ENCODE measurements around the gene PRSS22. TPM values are rescaled to one million over a fixed set of nuclear protein-coding genes. Genes with fewer than 3 reads are reported as not detected.

PRSS22 gene
- total RNA-seq, 1 experiment from 2014 or later = not detected

DNA sequence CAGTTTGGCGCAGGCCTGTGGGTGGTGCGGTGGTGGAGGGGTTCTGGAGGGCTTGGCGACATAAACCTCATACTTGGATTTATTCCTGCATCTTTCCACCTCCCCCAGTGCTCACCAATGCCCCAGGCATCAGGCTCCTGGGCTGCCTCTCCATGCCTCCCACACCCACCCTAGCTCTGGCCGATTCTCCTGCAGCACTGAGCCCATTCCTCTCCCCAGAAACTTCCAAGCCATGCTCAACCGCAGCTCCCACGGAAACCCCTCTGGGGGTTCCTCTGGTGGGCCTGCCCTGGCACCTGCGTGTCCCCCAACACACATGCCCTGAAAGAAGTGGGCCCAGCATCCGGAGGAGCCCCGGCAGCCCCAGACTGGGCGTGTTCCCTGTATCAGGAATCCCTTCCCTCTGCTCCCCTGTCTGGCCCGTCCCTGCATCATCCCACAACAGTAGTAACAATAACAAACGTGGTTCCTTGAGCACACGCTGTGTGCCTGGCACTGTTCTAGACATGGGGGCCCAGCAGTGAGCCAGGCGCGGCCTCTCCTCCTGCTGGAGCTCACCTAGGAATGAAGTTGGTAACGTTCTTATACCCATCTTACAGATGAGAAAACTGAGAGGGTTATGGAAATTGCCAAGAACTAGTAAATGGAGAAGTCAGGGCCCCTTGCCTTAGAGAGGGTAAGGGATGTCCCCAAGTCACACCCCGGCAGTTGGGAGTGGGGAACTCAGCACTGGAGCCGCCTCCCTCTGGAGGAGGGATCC, 38.6 kb downstream of the PRSS22 start:
- no peak overlapping the region for H3K9ac ChIP-seq (ENCODE audit: low read length)
- H3K27me3 ChIP-seq (ENCODE audit: low read length) = no peaks in the 10 kb centered on the region
- no peaks in the 10 kb centered on the region for H3K9me3 ChIP-seq (ENCODE audit: low read length)
- H3K4me1 ChIP-seq (ENCODE audit: low read length) = no peaks in the 10 kb centered on the region
- no peaks in the 10 kb centered on the region for H4K20me1 ChIP-seq (ENCODE audit: insufficient read depth, low read depth, low read length)
- H3K9me2 ChIP-seq (replicated peaks; ENCODE audit: insufficient read depth, low read length) = no peaks in the 10 kb centered on the region
- H3K4me3 ChIP-seq (ENCODE audit: low read length) = no peak overlapping the region
- no peaks in the 10 kb centered on the region for H3K36me3 ChIP-seq (ENCODE audit: insufficient read depth, low read length)
- H3K27ac ChIP-seq (ENCODE audit: low read length) = no peak overlapping the region
- no peak overlapping the region for H2AFZ ChIP-seq (ENCODE audit: low read length)
- H3K4me2 ChIP-seq (ENCODE audit: low read depth, low read length, poor library complexity, severe bottlenecking) = no peak overlapping the region
- DNase-seq = no peak
- H3K79me2 ChIP-seq (ENCODE audit: low read length) = no peaks in the 10 kb centered on the region

DNA sequence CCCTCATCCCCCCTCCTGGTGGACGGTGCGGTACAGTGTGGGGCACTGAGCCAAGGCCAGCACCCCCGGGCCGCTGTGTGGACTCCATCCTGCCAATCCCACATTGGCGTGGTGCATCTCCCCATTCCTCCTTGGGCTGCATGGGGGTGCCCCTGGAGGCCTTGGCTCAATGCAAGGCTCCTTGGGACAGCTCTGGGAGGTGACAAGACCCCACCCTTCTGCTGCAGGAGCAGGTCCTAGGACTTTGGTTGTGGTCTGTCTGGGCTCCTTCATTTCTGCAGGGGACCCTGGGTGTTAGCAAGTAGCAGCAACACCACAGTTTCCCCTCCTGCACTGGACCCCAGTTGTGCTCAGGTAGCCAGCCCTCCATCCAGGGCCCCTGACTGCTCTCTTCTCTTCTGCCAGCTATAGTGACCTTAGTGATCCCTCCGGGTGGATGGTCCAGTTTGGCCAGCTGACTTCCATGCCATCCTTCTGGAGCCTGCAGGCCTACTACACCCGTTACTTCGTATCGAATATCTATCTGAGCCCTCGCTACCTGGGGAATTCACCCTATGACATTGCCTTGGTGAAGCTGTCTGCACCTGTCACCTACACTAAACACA, 39.6 kb downstream of the PRSS22 start:
- no peaks in the 10 kb centered on the region for H3K9me3 ChIP-seq (ENCODE audit: low read length)
- no peak for DNase-seq
- no peaks in the 10 kb centered on the region for H3K9me2 ChIP-seq (replicated peaks; ENCODE audit: insufficient read depth, low read length)
- H3K36me3 ChIP-seq (ENCODE audit: insufficient read depth, low read length) = no peaks in the 10 kb centered on the region
- H2AFZ ChIP-seq (ENCODE audit: low read length) = no peak overlapping the region
- no peak overlapping the region for H3K9ac ChIP-seq (ENCODE audit: low read length)
- no peaks in the 10 kb centered on the region for H3K27me3 ChIP-seq (ENCODE audit: low read length)
- H3K4me3 ChIP-seq (ENCODE audit: low read length) = no peak overlapping the region
- H3K27ac ChIP-seq (ENCODE audit: low read length) = no peak overlapping the region
- no peak overlapping the region for H3K4me2 ChIP-seq (ENCODE audit: low read depth, low read length, poor library complexity, severe bottlenecking)
- no peaks in the 10 kb centered on the region for H4K20me1 ChIP-seq (ENCODE audit: insufficient read depth, low read depth, low read length)
- no peaks in the 10 kb centered on the region for H3K79me2 ChIP-seq (ENCODE audit: low read length)
- H3K4me1 ChIP-seq (ENCODE audit: low read length) = no peaks in the 10 kb centered on the region

DNA sequence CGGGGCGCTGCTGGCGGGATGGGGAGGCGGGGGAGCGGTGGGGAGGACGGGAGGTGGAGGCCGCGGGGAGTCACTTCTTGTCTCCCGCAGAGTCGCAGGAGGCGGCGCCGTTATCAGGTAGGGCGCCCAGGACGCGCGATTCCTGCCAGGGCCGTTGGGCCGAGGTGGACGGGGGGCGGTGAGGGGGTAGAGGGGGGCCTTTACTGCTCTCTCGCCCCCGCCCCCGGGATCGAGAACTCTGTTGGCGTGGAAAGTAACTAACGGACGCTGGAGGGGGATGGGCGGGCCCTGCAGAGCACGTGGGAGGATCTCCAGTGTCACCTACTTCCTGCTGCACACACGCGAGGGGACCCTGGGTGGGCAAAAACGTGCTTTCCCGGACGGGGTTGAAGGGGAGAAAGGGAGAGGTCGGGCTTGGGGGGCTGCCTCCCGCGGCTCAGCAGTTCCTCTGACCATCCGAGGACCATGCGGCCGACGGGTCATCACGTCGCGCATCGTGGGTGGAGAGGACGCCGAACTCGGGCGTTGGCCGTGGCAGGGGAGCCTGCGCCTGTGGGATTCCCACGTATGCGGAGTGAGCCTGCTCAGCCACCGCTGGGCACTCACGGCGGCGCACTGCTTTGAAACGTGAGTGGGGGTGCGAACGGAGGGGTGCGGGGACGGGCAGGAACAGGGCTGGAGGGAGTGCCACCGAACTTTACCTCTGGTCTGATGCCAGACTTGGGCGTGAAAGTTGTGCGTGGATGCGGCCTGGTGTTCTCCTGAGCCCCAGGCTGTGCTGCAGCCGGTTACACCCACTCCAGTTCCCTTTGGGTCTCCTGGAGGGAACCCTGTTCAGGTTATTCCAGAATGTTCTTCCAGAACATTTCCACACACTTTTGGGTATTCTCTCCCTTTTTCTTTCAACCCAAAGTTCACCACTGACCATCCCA, 40.4 kb downstream of the PRSS22 start:
- H3K4me2 ChIP-seq (ENCODE audit: low read depth, low read length, poor library complexity, severe bottlenecking) = no peak overlapping the region
- no peaks in the 10 kb centered on the region for H3K9me2 ChIP-seq (replicated peaks; ENCODE audit: insufficient read depth, low read length)
- H3K79me2 ChIP-seq (ENCODE audit: low read length) = no peaks in the 10 kb centered on the region
- no peaks in the 10 kb centered on the region for H4K20me1 ChIP-seq (ENCODE audit: insufficient read depth, low read depth, low read length)
- H3K27me3 ChIP-seq (ENCODE audit: low read length) = no peaks in the 10 kb centered on the region
- DNase-seq = no peak
- H3K9me3 ChIP-seq (ENCODE audit: low read length) = no peaks in the 10 kb centered on the region
- no peak overlapping the region for H3K4me3 ChIP-seq (ENCODE audit: low read length)
- no peaks in the 10 kb centered on the region for H3K36me3 ChIP-seq (ENCODE audit: insufficient read depth, low read length)
- no peak overlapping the region for H3K27ac ChIP-seq (ENCODE audit: low read length)
- H2AFZ ChIP-seq (ENCODE audit: low read length) = no peak overlapping the region
- H3K4me1 ChIP-seq (ENCODE audit: low read length) = no peaks in the 10 kb centered on the region
- H3K9ac ChIP-seq (ENCODE audit: low read length) = no peak overlapping the region

DNA sequence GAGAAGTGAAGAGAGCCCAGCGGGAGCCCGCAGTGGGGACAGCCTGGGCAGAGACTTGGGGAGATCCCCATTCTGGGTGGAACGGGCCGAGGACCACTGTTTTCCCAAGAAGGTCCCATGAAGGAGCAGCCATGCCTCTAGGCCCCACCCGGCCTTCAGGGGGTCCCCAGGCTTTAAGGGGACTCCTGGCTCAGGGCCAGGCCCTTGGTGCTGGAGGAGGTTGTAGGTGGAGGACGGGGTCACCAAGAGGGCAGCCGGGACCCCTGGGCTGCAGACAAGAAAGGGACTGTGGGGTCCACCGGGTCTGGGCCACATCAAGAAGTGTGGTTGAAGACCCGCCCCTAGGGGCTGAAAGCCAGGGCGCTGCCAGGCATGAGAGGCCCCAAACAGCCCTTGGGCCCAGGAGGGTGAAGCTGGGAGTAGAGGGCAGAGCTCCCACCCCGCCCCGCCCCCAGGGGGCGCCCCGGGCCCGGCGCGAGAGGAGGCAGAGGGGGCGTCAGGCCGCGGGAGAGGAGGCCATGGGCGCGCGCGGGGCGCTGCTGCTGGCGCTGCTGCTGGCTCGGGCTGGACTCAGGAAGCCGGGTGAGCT, 41.1 kb downstream of the PRSS22 start, which contains the start of gene PRSS21:
Gene PRSS21, plus strand, starts transcription at position 487 of the 589 bp plus-strand sequence. Its CDS starts 32 bp downstream, at position 519.
- Histone ChIP-seq H2AFZ (ENCODE audit: low read length) (no peak within 1 kb of the TSS), H3K9me2 (replicated peaks; ENCODE audit: insufficient read depth, low read length) (no peaks in the 10 kb centered on the region), H3K9ac (ENCODE audit: low read length) (no peak within 1 kb of the TSS), H4K20me1 (ENCODE audit: insufficient read depth, low read depth, low read length) (no peaks in the 10 kb centered on the region), H3K4me2 (ENCODE audit: low read depth, low read length, poor library complexity, severe bottlenecking) (no peak within 1 kb of the TSS), H3K4me1 (ENCODE audit: low read length) (no peaks in the 10 kb centered on the region), H3K36me3 (ENCODE audit: insufficient read depth, low read length) (no peaks in the 10 kb centered on the region), H3K27ac (ENCODE audit: low read length) (no peak within 1 kb of the TSS), H3K4me3 (ENCODE audit: low read length) (no peak within 1 kb of the TSS), H3K79me2 (ENCODE audit: low read length) (no peaks in the 10 kb centered on the region), H3K27me3 (ENCODE audit: low read length) (no peaks in the 10 kb centered on the region), H3K9me3 (ENCODE audit: low read length) (no peaks in the 10 kb centered on the region)
- no peak for DNase-seq

DNA sequence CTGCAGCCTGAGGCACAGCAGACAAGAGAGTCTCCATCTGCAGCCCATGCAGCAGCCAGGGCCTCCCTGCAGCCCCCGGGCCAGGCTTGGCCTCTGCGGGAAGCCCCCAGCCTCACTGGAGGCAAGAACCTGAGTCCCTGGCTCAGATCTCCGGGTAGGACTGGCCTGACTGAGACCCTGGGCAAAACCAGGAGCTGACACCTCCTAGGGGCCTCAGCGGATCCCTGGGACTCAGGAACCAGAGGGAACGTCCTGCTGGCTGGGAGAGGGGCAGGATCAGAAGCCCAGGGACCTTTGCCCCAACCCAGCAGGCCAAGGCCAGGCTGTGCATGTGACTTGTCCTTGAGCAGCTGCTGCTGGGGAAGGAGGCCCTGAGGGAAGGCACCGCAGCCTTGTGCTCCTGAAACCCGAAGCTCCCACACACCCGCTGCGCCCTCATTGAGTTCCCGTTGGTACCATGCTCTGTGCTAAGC, 42.6 kb downstream of the PRSS22 start:
- no peak overlapping the region for H3K9ac ChIP-seq (ENCODE audit: low read length)
- no peak for DNase-seq
- H3K9me2 ChIP-seq (replicated peaks; ENCODE audit: insufficient read depth, low read length) = no peaks in the 10 kb centered on the region
- no peaks in the 10 kb centered on the region for H3K36me3 ChIP-seq (ENCODE audit: insufficient read depth, low read length)
- H3K4me2 ChIP-seq (ENCODE audit: low read depth, low read length, poor library complexity, severe bottlenecking) = no peak overlapping the region
- no peak overlapping the region for H2AFZ ChIP-seq (ENCODE audit: low read length)
- no peaks in the 10 kb centered on the region for H3K79me2 ChIP-seq (ENCODE audit: low read length)
- H4K20me1 ChIP-seq (ENCODE audit: insufficient read depth, low read depth, low read length) = no peaks in the 10 kb centered on the region
- no peaks in the 10 kb centered on the region for H3K9me3 ChIP-seq (ENCODE audit: low read length)
- no peak overlapping the region for H3K4me3 ChIP-seq (ENCODE audit: low read length)
- no peak overlapping the region for H3K27ac ChIP-seq (ENCODE audit: low read length)
- H3K27me3 ChIP-seq (ENCODE audit: low read length) = no peaks in the 10 kb centered on the region
- H3K4me1 ChIP-seq (ENCODE audit: low read length) = no peaks in the 10 kb centered on the region

DNA sequence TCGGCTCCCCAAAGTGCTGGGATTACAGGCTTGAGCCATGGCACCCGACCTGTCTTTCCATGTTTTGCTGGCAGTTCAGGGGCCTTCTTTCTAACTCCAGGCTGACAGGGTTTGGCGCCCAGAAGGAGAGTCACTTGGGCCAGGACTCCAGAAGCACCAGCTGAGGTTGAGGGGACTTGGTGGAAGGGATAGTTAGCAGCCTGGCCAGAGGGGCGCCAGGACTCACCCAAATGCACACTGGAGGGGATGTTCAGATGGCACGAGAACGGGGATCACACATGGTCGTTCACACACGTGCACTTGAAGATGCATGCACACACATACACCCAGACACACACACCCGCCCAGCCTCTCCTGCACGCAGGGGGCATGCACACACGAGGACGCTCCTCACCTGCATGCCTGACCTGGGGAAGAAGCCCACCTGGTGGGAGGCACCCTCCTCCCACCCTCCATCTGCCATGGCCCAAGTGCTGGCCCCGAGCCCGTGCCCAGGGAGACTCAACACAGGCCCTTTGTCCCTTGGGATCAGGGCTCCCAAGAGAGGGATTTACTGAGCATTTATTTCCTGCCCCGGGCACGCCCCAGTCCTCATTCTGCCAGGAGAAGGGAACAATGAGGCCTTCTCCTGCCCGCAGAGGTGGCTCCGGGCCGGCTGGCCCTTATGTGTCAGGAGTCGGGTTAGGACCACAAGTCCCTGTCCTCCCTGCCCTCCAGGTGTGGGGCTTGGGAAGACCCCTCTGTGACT, 43.2 kb downstream of the PRSS22 start:
- no peaks in the 10 kb centered on the region for H3K4me1 ChIP-seq (ENCODE audit: low read length)
- H3K36me3 ChIP-seq (ENCODE audit: insufficient read depth, low read length) = no peaks in the 10 kb centered on the region
- H3K4me3 ChIP-seq (ENCODE audit: low read length) = no peak overlapping the region
- no peak overlapping the region for H3K27ac ChIP-seq (ENCODE audit: low read length)
- H4K20me1 ChIP-seq (ENCODE audit: insufficient read depth, low read depth, low read length) = no peaks in the 10 kb centered on the region
- no peak overlapping the region for H2AFZ ChIP-seq (ENCODE audit: low read length)
- H3K4me2 ChIP-seq (ENCODE audit: low read depth, low read length, poor library complexity, severe bottlenecking) = no peak overlapping the region
- no peak overlapping the region for H3K9ac ChIP-seq (ENCODE audit: low read length)
- no peaks in the 10 kb centered on the region for H3K27me3 ChIP-seq (ENCODE audit: low read length)
- no peaks in the 10 kb centered on the region for H3K79me2 ChIP-seq (ENCODE audit: low read length)
- no peaks in the 10 kb centered on the region for H3K9me2 ChIP-seq (replicated peaks; ENCODE audit: insufficient read depth, low read length)
- DNase-seq = no peak
- no peaks in the 10 kb centered on the region for H3K9me3 ChIP-seq (ENCODE audit: low read length)

DNA sequence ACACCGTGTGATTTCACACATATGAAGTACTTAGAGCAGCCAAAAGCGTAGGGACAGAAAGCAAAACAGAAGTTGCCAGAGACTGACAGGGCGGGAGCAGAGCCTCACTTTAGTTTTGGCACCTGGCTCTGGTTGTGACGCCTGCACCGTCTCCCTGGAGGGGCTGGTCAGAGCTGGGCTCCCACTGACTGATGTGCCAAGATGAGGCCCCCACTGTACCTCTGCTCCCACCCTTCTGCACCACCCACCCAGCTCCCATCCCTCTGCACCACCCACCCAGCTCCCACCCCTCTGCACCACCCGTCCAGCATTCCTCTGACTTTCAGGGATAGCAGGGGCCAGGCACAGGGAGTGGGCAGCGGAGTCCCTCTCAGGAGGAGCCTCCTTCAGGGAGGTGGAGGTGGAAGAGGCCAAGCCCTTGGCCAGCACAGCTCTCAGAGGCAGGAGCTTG, 44.2 kb downstream of the PRSS22 start:
- Histone ChIP-seq H3K4me3 (ENCODE audit: low read length) (no peak overlapping the region), H3K36me3 (ENCODE audit: insufficient read depth, low read length) (no peaks in the 10 kb centered on the region)

More for the DNA sequence above, 44.2 kb downstream of the PRSS22 start:
- H3K27me3 ChIP-seq (ENCODE audit: low read length) = no peaks in the 10 kb centered on the region
- H3K4me1 ChIP-seq (ENCODE audit: low read length) = no peaks in the 10 kb centered on the region
- no peak overlapping the region for H3K4me2 ChIP-seq (ENCODE audit: low read depth, low read length, poor library complexity, severe bottlenecking)
- no peak overlapping the region for H3K27ac ChIP-seq (ENCODE audit: low read length)
- no peak overlapping the region for H2AFZ ChIP-seq (ENCODE audit: low read length)
- H3K9ac ChIP-seq (ENCODE audit: low read length) = no peak overlapping the region
- no peaks in the 10 kb centered on the region for H3K9me2 ChIP-seq (replicated peaks; ENCODE audit: insufficient read depth, low read length)
- no peaks in the 10 kb centered on the region for H3K9me3 ChIP-seq (ENCODE audit: low read length)
- H3K79me2 ChIP-seq (ENCODE audit: low read length) = no peaks in the 10 kb centered on the region
- no peaks in the 10 kb centered on the region for H4K20me1 ChIP-seq (ENCODE audit: insufficient read depth, low read depth, low read length)
- DNase-seq = no peak
